Naive thymus-derived CD4-positive, alpha-beta T cell (primary cell): ENCODE measurements around the gene GTF2F2. TPM values are rescaled to one million over a fixed set of nuclear protein-coding genes. Genes with fewer than 3 reads are reported as not detected.

Source experiments
- ATAC-seq: fragments of 150-1000 bp; cut with Tn5 transposase; 2 replicates; pipeline ENCODE4 v1.10.0; 2021; ENCODE audit warnings: mild to moderate bottlenecking, moderate library complexity
- CTCF ChIA-PET: fragments of 350-600 bp; sonication (Branson Sonifier 250); formaldehyde crosslinking; loops from one replicate; lab custom pipeline; 2021; ENCODE audit warnings: antibody characterized with exemption; lab: Charles Lee
- POLR2A ChIA-PET: fragments of 350-600 bp; sonication (Branson Sonifier 250); formaldehyde crosslinking; loops from one replicate; lab custom pipeline; 2021; ENCODE audit warnings: antibody characterized with exemption, inconsistent platforms; lab: Charles Lee
- DNase-seq, 9 donors: peaks; one replicate each; pipeline versions ENCODE4 v3.0.0 to v3.0.0-alpha.2; 2020 to 2022; ENCODE audit warnings: mixed read lengths in 1 of 9
- H3K27ac ChIP-seq: one replicate; pipeline ENCODE4 v1.7.0; 2013; ENCODE audit warnings: mild to moderate bottlenecking, low read depth, low read length, moderate library complexity
- H3K27me3 ChIP-seq, 2 donors: one replicate each; pipeline ENCODE4 v1.7.0; 2013; ENCODE audit warnings: low read length in 2 of 2, mild to moderate bottlenecking in 2 of 2, moderate library complexity in 2 of 2; ENCODE audit not compliant: control insufficient read depth in 2 of 2, insufficient read depth in 2 of 2
- H3K36me3 ChIP-seq, 3 experiments: 1 replicate in 2 of 3; 2 replicates in 1 of 3; pipeline ENCODE4 v1.7.0; 2013; ENCODE audit warnings: low read length in 3 of 3, mild to moderate bottlenecking in 3 of 3, moderate library complexity in 1 of 3; ENCODE audit not compliant: insufficient read depth in 3 of 3, control insufficient read depth in 2 of 3
- H3K4me1 ChIP-seq, 2 donors: one replicate each; pipeline ENCODE4 v1.7.0; 2013; ENCODE audit warnings: low read length in 2 of 2, mild to moderate bottlenecking in 2 of 2, moderate library complexity in 1 of 2; ENCODE audit not compliant: control insufficient read depth in 2 of 2, insufficient read depth in 2 of 2
- H3K4me3 ChIP-seq: 2 replicates; pipeline ENCODE4 v1.7.0; 2013; ENCODE audit warnings: mild to moderate bottlenecking, low read length
- H3K9me3 ChIP-seq, 3 experiments: 1 replicate in 2 of 3; 2 replicates in 1 of 3; pipeline ENCODE4 v1.7.0; 2013; ENCODE audit warnings: low read length in 3 of 3; ENCODE audit not compliant: control insufficient read depth in 2 of 3
- H3K27ac Mint-ChIP-seq, 9 donors: one replicate each; pipeline ENCODE4 v1.8.0; 2020 to 2022; ENCODE audit warnings: mixed read lengths in 9 of 9, mild to moderate bottlenecking in 8 of 9, moderate library complexity in 5 of 9, inconsistent platforms in 2 of 9
- H3K27me3 Mint-ChIP-seq, 5 donors: one replicate each; pipeline ENCODE4 v1.8.0; 2021 to 2022; ENCODE audit warnings: mixed read lengths in 5 of 5, mild to moderate bottlenecking in 1 of 5
- H3K36me3 Mint-ChIP-seq, 5 donors: one replicate each; pipeline ENCODE4 v1.8.0; 2020 to 2022; ENCODE audit warnings: mixed read lengths in 5 of 5, mild to moderate bottlenecking in 3 of 5, inconsistent platforms in 1 of 5
- H3K4me1 Mint-ChIP-seq, 7 donors: one replicate each; pipeline ENCODE4 v1.8.0; 2020 to 2022; ENCODE audit warnings: mixed read lengths in 7 of 7, mild to moderate bottlenecking in 3 of 7, inconsistent platforms in 1 of 7
- H3K4me3 Mint-ChIP-seq, 10 donors: one replicate each; pipeline ENCODE4 v1.8.0; 2020 to 2022; ENCODE audit warnings: mild to moderate bottlenecking in 10 of 10, mixed read lengths in 10 of 10, moderate library complexity in 6 of 10, inconsistent platforms in 2 of 10
- H3K9me3 Mint-ChIP-seq, 11 donors: one replicate each; pipeline ENCODE4 v1.8.0; 2020 to 2022; ENCODE audit warnings: mixed read lengths in 11 of 11, mild to moderate bottlenecking in 4 of 11, inconsistent platforms in 1 of 11, moderate library complexity in 1 of 11
- intact Hi-C, 2 donors: fragments of 100-400 bp; cut with micrococcal nuclease; formaldehyde crosslinking; loops; one replicate each; pipeline ENCODE4 v1.15.1; 2023
- polyA plus RNA-seq, 2 donors: library from polyadenylated mRNA; unstranded; fragments of 300-500 nt; fragmentation: Illumina TruSeq; gene quantifications; one replicate each; pipeline ENCODE4 v1.2.3, GENCODE V29; 2021
- total RNA-seq, 6 experiments: library from RNA in 5 of 6; stranded (reverse) in 5 of 6; gene quantifications; 1 replicate in 5 of 6; 2 replicates in 1 of 6; pipeline ENCODE4 v1.2.3 and lab custom pipeline; 2021 to 2026

GTF2F2 gene
- total and polyA plus RNA-seq, 7 experiments from 2014 or later: 6.7 to 20.4 (median 14.1) TPM

DNA sequence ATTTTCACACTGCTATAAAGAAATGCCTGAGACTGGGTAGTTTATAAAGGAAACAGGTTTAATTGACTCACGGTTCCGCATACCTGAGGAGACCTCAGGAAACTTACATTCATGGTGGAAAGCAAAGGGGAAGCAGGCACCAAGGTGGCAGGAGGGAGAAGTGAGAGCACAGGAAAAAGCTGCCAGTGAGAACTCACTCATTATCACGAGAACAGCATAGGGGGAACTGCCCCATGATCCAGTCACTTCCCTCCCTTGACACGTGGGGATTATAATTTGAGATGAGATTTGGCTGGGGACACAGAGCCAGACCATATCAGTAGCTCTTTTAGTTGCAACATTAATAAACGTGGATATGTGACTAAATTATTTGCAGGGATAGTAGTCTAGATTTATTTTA lies 84.8 kb downstream of the GTF2F2 start:
- CTCF ChIA-PET: no interaction called here

DNA sequence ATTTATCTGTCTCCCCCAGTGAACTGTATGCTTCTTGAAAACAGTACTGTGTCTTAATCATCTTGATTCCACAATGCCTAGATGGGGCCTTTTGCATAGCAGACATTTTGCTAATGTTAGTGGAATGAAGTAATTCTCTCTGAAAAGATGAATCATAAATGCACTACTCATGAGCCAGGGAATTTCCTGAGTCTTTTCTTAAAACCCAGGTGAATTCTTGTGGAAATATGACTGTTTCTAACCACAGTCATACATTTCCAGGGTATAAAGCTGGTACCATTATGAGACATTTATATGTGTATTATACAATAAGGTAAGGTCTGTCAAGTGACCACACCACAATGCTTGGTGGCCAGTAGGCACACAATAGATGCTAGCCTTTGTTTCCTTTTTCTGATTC lies 86.0 kb downstream of the GTF2F2 start:
- DNase-seq (no peak), ATAC-seq (no peak)
- no peak overlapping the region for H3K27ac ChIP-seq
- H3K9me3 Mint-ChIP-seq: no peaks in the 10 kb centered on the region
- intact Hi-C loops: no loop called here
- H3K27me3 ChIP-seq: no peaks in the 10 kb centered on the region
- peaks cover 0 to 16% (median 0%) of the 10 kb centered on the region in 3 experiments for H3K36me3 ChIP-seq
- H3K27me3 Mint-ChIP-seq: no peaks in the 10 kb centered on the region
- H3K9me3 ChIP-seq: no peaks in the 10 kb centered on the region
- no peak overlapping the region for H3K4me3 ChIP-seq
- no peaks in the 10 kb centered on the region for H3K4me1 ChIP-seq
- CTCF ChIA-PET: no interaction called here
- POLR2A ChIA-PET: no interaction called here
- peaks cover 15 to 47% (median 40%) of the 10 kb centered on the region in 5 donors for H3K36me3 Mint-ChIP-seq
- H3K27ac Mint-ChIP-seq: no peak overlapping the region
- no peak overlapping the region for H3K4me3 Mint-ChIP-seq
- H3K4me1 Mint-ChIP-seq: peaks cover 0 to 15% (median 7%) of the 10 kb centered on the region in 7 donors

More for the DNA sequence above, 84.8 kb downstream of the GTF2F2 start:
- Mint-ChIP-seq H3K4me1 (peaks cover 0 to 15% (median 7%) of the 10 kb centered on the region in 7 donors), H3K27ac (no peak overlapping the region), H3K36me3 (peaks cover 12 to 45% (median 30%) of the 10 kb centered on the region in 5 donors), H3K27me3 (no peaks in the 10 kb centered on the region), H3K9me3 (no peaks in the 10 kb centered on the region), H3K4me3 (no peak overlapping the region)
- Histone ChIP-seq H3K27ac (no peak overlapping the region), H3K9me3 (no peaks in the 10 kb centered on the region), H3K27me3 (no peaks in the 10 kb centered on the region), H3K4me1 (no peaks in the 10 kb centered on the region), H3K36me3 (peaks cover 0 to 16% (median 0%) of the 10 kb centered on the region in 3 experiments), H3K4me3 (no peak overlapping the region)
- intact Hi-C loops: no loop called here
- DNase-seq (no peak), ATAC-seq (no peak)
- POLR2A ChIA-PET: no interaction called here

DNA sequence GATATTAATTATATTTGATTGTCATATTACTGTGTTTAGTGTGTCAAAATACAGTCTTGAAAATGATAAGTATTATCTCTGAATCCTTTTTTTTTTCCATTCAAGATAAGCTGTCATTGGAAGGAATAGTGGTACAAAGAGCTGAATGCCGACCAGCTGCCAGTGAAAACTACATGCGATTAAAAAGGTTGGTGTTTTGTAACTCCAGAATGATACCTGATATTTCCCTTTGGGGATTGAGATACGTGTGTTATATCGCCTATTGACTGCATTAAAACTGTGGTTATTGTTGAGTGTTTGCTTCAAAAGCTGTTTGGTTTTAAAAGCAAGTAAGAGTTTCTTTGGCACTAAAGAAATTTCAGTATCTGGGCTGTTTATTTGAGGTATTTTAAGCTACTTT lies 87.0 kb downstream of the GTF2F2 start:
- ChIA-PET POLR2A (interaction anchor here (0.6 kb wide), 1 partner anchor 37 kb away, joined by 3 read pairs; no protein-coding TSS in a partner anchor), CTCF (no interaction called here)
- Mint-ChIP-seq H3K9me3 (no peaks in the 10 kb centered on the region), H3K4me3 (no peak overlapping the region), H3K27me3 (no peaks in the 10 kb centered on the region), H3K4me1 (peaks cover 0 to 12% (median 7%) of the 10 kb centered on the region in 7 donors), H3K36me3 (peaks cover 12 to 38% (median 33%) of the 10 kb centered on the region in 5 donors), H3K27ac (no peak overlapping the region)
- H3K27me3 ChIP-seq: no peaks in the 10 kb centered on the region
- H3K9me3 ChIP-seq: no peaks in the 10 kb centered on the region
- no peak overlapping the region for H3K4me3 ChIP-seq
- H3K4me1 ChIP-seq: no peaks in the 10 kb centered on the region
- DNase-seq: no peak
- intact Hi-C loops: no loop called here
- no peak overlapping the region for H3K27ac ChIP-seq
- H3K36me3 ChIP-seq: peaks cover 0 to 16% (median 0%) of the 10 kb centered on the region in 3 experiments
- ATAC-seq: no peak

DNA sequence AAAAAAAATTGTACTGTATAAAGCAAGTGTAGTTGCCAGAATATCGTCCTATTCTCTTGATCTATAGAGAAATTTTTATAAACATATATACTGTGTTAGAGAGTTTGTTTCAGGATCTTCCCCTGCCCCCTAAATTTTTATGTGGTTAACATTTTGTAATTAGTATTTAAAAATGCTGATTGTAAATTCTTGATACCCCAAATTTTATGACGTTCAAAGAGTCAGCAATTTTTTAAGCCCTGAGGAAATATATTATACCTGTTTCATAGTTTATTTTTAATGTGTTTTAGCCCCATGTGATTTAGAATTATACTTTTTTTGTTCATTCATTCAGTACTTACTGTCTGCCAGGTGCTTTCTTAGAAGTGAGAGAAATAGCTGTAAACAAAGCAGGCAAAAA lies 87.8 kb downstream of the GTF2F2 start:
- no peak for DNase-seq
- H3K27ac ChIP-seq: no peak overlapping the region
- Mint-ChIP-seq H3K4me3 (no peak overlapping the region), H3K27ac (no peak overlapping the region), H3K36me3 (peaks cover 12 to 36% (median 31%) of the 10 kb centered on the region in 5 donors), H3K9me3 (no peaks in the 10 kb centered on the region), H3K27me3 (no peaks in the 10 kb centered on the region), H3K4me1 (peaks cover 0 to 9% (median 7%) of the 10 kb centered on the region in 7 donors)
- no peaks in the 10 kb centered on the region for H3K4me1 ChIP-seq
- ChIA-PET CTCF (no interaction called here), POLR2A (no interaction called here)
- no peaks in the 10 kb centered on the region for H3K27me3 ChIP-seq
- no peaks in the 10 kb centered on the region for H3K9me3 ChIP-seq
- no peak overlapping the region for H3K4me3 ChIP-seq
- intact Hi-C loops: no loop called here
- peaks cover 0 to 16% (median 0%) of the 10 kb centered on the region in 3 experiments for H3K36me3 ChIP-seq
- ATAC-seq: no peak

DNA sequence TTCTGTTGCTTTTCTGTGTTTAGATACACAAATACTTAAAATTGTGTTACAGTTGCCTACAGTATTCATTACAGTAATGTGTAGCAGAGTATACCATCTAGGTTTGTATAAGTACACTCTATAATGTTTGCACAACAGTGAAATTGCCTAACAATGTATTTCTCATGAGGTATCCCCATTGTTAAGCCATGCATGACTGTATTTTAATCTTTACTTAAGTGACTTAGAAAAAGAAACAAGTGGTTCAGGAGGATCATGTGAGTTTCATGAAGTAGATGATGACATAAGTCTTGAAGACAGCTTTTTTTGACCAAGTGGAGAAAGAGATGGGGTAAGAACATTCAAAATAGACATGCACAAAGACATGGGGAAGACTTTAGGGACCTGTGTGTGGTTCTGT lies 88.9 kb downstream of the GTF2F2 start:
- no peaks in the 10 kb centered on the region for H3K9me3 Mint-ChIP-seq
- H3K27ac Mint-ChIP-seq: no peak overlapping the region
- no peak overlapping the region for H3K4me3 ChIP-seq
- H3K4me1 ChIP-seq: no peaks in the 10 kb centered on the region
- H3K27me3 ChIP-seq: no peaks in the 10 kb centered on the region
- ATAC-seq: no peak
- H3K4me1 Mint-ChIP-seq: peaks cover 0 to 9% (median 7%) of the 10 kb centered on the region in 7 donors
- POLR2A ChIA-PET: no interaction called here
- peaks cover 12 to 37% (median 31%) of the 10 kb centered on the region in 5 donors for H3K36me3 Mint-ChIP-seq
- intact Hi-C loops: no loop called here
- H3K36me3 ChIP-seq: peaks cover 0 to 13% (median 0%) of the 10 kb centered on the region in 3 experiments
- no peak overlapping the region for H3K4me3 Mint-ChIP-seq
- no peak overlapping the region for H3K27ac ChIP-seq
- no peak for DNase-seq
- H3K27me3 Mint-ChIP-seq: no peaks in the 10 kb centered on the region
- CTCF ChIA-PET: no interaction called here
- no peaks in the 10 kb centered on the region for H3K9me3 ChIP-seq

DNA sequence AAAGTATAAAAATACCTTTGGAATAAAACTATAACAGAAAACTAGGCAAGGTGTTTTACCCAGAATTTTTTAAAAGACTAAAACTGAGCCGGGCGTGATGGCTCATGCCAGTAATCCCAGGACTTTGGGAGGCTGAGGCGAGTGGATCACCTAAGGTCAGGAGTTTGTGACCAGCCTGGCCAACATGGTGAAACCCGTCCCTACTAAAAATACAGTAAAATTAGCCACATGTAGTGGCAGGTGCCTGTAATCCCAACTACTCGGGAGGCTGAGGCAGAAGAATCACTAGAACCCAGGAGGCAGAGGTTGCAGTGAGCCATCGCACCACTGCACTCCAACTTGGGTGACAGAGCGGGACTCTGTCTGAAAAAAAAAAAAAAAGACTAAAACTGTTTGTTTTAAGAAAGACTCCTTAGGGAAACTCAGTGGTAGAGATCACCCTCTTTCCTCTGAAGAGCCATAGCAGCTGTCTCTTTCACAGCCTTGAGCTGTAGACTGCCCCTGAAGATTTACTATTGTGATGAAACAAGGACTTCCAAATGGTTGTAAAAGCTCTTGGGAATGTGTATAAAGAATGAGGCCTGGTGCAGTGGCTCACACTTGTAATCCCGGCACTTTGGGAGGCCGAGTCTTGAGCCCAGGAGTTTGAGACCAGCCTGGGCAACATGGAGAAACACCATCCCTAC lies 95.2 kb downstream of the GTF2F2 start:
- H3K36me3 ChIP-seq: no peaks in the 10 kb centered on the region
- Mint-ChIP-seq H3K4me1 (peaks cover 0 to 21% (median 4%) of the 10 kb centered on the region in 7 donors), H3K36me3 (peaks cover 4 to 29% (median 9%) of the 10 kb centered on the region in 5 donors), H3K9me3 (no peaks in the 10 kb centered on the region), H3K27me3 (no peaks in the 10 kb centered on the region), H3K27ac (no peak overlapping the region), H3K4me3 (no peak overlapping the region)
- no peak overlapping the region for H3K4me3 ChIP-seq
- H3K9me3 ChIP-seq: no peaks in the 10 kb centered on the region
- CTCF ChIA-PET: no interaction called here
- H3K27me3 ChIP-seq: no peaks in the 10 kb centered on the region
- no peak for DNase-seq
- POLR2A ChIA-PET: no interaction called here
- ATAC-seq: no peak
- intact Hi-C loops: no loop called here
- H3K4me1 ChIP-seq: no peaks in the 10 kb centered on the region
- H3K27ac ChIP-seq: no peak overlapping the region

DNA sequence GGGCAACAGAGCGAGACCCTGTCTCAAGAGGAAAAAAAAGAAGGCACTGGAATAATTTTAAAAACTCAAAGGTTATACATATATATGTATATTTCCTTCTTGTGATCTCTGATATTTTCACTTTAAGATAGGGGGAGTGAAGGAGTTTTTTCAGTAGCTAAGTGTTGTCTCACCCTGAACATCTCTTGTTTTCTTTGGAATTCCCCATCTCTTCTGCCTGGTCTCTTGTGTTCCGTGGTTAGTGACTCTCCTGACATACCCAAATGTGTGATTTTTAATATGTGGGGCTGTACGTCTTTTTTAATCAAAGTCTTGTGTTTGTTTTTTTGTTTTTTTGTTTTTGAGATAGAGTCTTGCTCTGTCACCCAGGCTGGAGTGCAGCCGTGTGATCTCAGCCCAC lies 95.9 kb downstream of the GTF2F2 start:
- Histone ChIP-seq H3K36me3 (no peaks in the 10 kb centered on the region), H3K4me1 (no peaks in the 10 kb centered on the region), H3K4me3 (no peak overlapping the region), H3K27ac (no peak overlapping the region), H3K9me3 (no peaks in the 10 kb centered on the region), H3K27me3 (no peaks in the 10 kb centered on the region)
- peaks cover 0 to 26% (median 7%) of the 10 kb centered on the region in 7 donors for H3K4me1 Mint-ChIP-seq
- CTCF ChIA-PET: no interaction called here
- intact Hi-C loops: no loop called here
- no peaks in the 10 kb centered on the region for H3K27me3 Mint-ChIP-seq
- no peak overlapping the region for H3K4me3 Mint-ChIP-seq
- POLR2A ChIA-PET: no interaction called here
- peaks cover 0 to 28% (median 8%) of the 10 kb centered on the region in 5 donors for H3K36me3 Mint-ChIP-seq
- DNase-seq: no peak
- H3K27ac Mint-ChIP-seq: no peak overlapping the region
- H3K9me3 Mint-ChIP-seq: no peaks in the 10 kb centered on the region
- no peak for ATAC-seq
